B cell (primary cell): ENCODE measurements around the gene DPCD. TPM values are rescaled to one million over a fixed set of nuclear protein-coding genes. Genes with fewer than 3 reads are reported as not detected.

ENCODE experiments used
- ATAC-seq: fragments of 200-7000 bp; cut with Tn5 transposase; one replicate; pipeline ENCODE4 v1.10.0; 2021; ENCODE audit warnings: low read depth, mild to moderate bottlenecking, moderate number of reproducible peaks, moderate library complexity
- CTCF ChIA-PET: fragments of 350-600 bp; sonication (Branson Sonifier 250); formaldehyde crosslinking; loops from one replicate; lab custom pipeline; 2021; ENCODE audit warnings: antibody characterized with exemption, inconsistent platforms; lab: Charles Lee
- POLR2A ChIA-PET: fragments of 350-600 bp; sonication (Branson Sonifier 250); formaldehyde crosslinking; loops from one replicate; lab custom pipeline; 2021; ENCODE audit warnings: antibody characterized with exemption; lab: Charles Lee
- DNase-seq: peaks from one replicate; pipeline ENCODE4 v3.0.0; 2013
- H2AFZ ChIP-seq: 2 replicates; pipeline ENCODE4 v1.6.1; 2012; ENCODE audit warnings: mild to moderate bottlenecking, low read depth, low read length; ENCODE audit not compliant: insufficient read depth, poor library complexity, severe bottlenecking
- H3K27ac ChIP-seq, 2 donors: 1 replicate in 1 of 2; 2 replicates in 1 of 2; pipeline ENCODE4 v1.5.1; 2012 to 2013; ENCODE audit warnings: low read length in 2 of 2, mild to moderate bottlenecking in 2 of 2, moderate library complexity in 1 of 2
- H3K27me3 ChIP-seq, 4 experiments: fragments of 200-600 bp in 1 of 4; sonication (generic) in 1 of 4; replicated peaks in 1 of 4; 1 replicate in 2 of 4; 2 replicates in 2 of 4; pipeline versions ENCODE4 v1.6.1 to v1.7.0; 2013 to 2016; ENCODE audit warnings: low read length in 3 of 4, mild to moderate bottlenecking in 2 of 4, mixed read lengths in 1 of 4, moderate library complexity in 1 of 4; ENCODE audit not compliant: insufficient read depth in 4 of 4, control insufficient read depth in 3 of 4; ENCODE audit errors: control extremely low read depth in 1 of 4
- H3K36me3 ChIP-seq, 2 experiments: replicated peaks in 1 of 2; 1 replicate in 1 of 2; 2 replicates in 1 of 2; pipeline versions ENCODE4 v1.6.1 to v1.7.1; 2013; ENCODE audit warnings: low read length in 1 of 2; ENCODE audit not compliant: insufficient read depth in 2 of 2, control insufficient read depth in 1 of 2; ENCODE audit errors: control extremely low read depth in 1 of 2, extremely low read depth in 1 of 2
- H3K4me1 ChIP-seq, 2 donors: fragments of 200-600 bp in 1 of 2; sonication (generic) in 1 of 2; 1 replicate in 1 of 2; 2 replicates in 1 of 2; pipeline versions ENCODE4 v1.5.1 to v1.6.1; 2013 to 2017; ENCODE audit warnings: low read length in 2 of 2; ENCODE audit not compliant: control insufficient read depth in 2 of 2, insufficient read depth in 2 of 2
- H3K4me2 ChIP-seq: replicated peaks from 2 replicates; pipeline ENCODE3; 2012; ENCODE audit warnings: mild to moderate bottlenecking, low read depth, low read length; ENCODE audit not compliant: poor library complexity, severe bottlenecking
- H3K4me3 ChIP-seq, 5 experiments: fragments of 200-600 bp in 1 of 5; sonication (generic) in 1 of 5; 1 replicate in 3 of 5; 2 replicates in 2 of 5; pipeline versions ENCODE4 v1.5.1 to v1.7.0; 2011 to 2016; ENCODE audit warnings: low read length in 4 of 5, mild to moderate bottlenecking in 4 of 5, low read depth in 2 of 5, control low read depth in 1 of 5, moderate library complexity in 1 of 5; ENCODE audit not compliant: insufficient read depth in 1 of 5; ENCODE audit errors: control extremely low read depth in 1 of 5, extremely low read depth in 1 of 5
- H3K79me2 ChIP-seq: fragments of 200-600 bp; sonication (generic); one replicate; pipeline ENCODE4 v1.6.0; 2016; ENCODE audit warnings: low read length; ENCODE audit not compliant: control insufficient read depth, insufficient read depth
- H3K9ac ChIP-seq: fragments of 200-600 bp; sonication (generic); 2 replicates; pipeline ENCODE4 v1.6.1; 2017; ENCODE audit warnings: mild to moderate bottlenecking, low read length, moderate library complexity
- H3K9me3 ChIP-seq, 3 donors: one replicate each; pipeline versions ENCODE4 v1.6.1 to v1.7.1; 2013; ENCODE audit warnings: low read length in 2 of 3; ENCODE audit not compliant: control insufficient read depth in 2 of 3, insufficient read depth in 1 of 3; ENCODE audit errors: control extremely low read depth in 1 of 3
- H4K20me1 ChIP-seq: 2 replicates; pipeline ENCODE4 v1.6.0; 2012; ENCODE audit warnings: mild to moderate bottlenecking, low read length; ENCODE audit not compliant: insufficient read depth, control insufficient read depth, poor library complexity, severe bottlenecking
- H3K27ac Mint-ChIP-seq: one replicate; pipeline ENCODE4 v1.8.0; 2021; ENCODE audit warnings: mixed read lengths
- H3K27me3 Mint-ChIP-seq: one replicate; pipeline ENCODE4 v1.8.0; 2021; ENCODE audit warnings: mixed read lengths
- H3K4me1 Mint-ChIP-seq: one replicate; pipeline ENCODE4 v1.8.0; 2021; ENCODE audit warnings: mixed read lengths
- H3K4me3 Mint-ChIP-seq: one replicate; pipeline ENCODE4 v1.8.0; 2021; ENCODE audit warnings: mixed read lengths
- H3K9me3 Mint-ChIP-seq: one replicate; pipeline ENCODE4 v1.8.0; 2022; ENCODE audit warnings: mixed read lengths; ENCODE audit not compliant: insufficient read depth
- EZH2 ChIP-seq: IDR thresholded peaks from 2 replicates; pipeline ENCODE4 v1.6.1; 2012; ENCODE audit warnings: borderline replicate concordance, low read depth, mild to moderate bottlenecking, moderate library complexity, low read length; ENCODE audit not compliant: insufficient read depth, poor library complexity, severe bottlenecking
- WGBS: methylation state at CpG from one replicate; pipeline ENCODE4 v1.1.5; 2013; ENCODE audit warnings: missing lambda C conversion rate; ENCODE audit not compliant: insufficient coverage; 5-methylcytosine and 5-hydroxymethylcytosine counted together
- intact Hi-C: fragments of 100-400 bp; cut with micrococcal nuclease; formaldehyde crosslinking; loops from one replicate; pipeline ENCODE4 v1.10.0; 2022
- polyA plus RNA-seq: library from polyadenylated mRNA; depleted of rRNA; stranded (reverse); fragments of >200 nt; gene quantifications from 2 replicates; pipeline ENCODE4 v1.2.3, GENCODE V29; 2012
- total RNA-seq, 2 donors: library from RNA; stranded (reverse); fragments of 120-200 nt in 1 of 2; gene quantifications; 1 replicate in 1 of 2; 2 replicates in 1 of 2; pipeline versions ENCODE4 v1.2.3 to v1.2.4, GENCODE V29; 2013 to 2022
- TF ChIP-seq, protein P1 (sequence below): fragments of 200-600 bp; IDR thresholded peaks from one replicate; pipeline ENCODE4 v1.8.0; 2022; ENCODE audit warnings: antibody characterized with exemption, mild to moderate bottlenecking

Gene DPCD
- total and polyA plus RNA-seq, 2 donors (not counting 1 experiment from before 2014, with no cell fraction given) = 0.88 to 2.2 TPM

DNA sequence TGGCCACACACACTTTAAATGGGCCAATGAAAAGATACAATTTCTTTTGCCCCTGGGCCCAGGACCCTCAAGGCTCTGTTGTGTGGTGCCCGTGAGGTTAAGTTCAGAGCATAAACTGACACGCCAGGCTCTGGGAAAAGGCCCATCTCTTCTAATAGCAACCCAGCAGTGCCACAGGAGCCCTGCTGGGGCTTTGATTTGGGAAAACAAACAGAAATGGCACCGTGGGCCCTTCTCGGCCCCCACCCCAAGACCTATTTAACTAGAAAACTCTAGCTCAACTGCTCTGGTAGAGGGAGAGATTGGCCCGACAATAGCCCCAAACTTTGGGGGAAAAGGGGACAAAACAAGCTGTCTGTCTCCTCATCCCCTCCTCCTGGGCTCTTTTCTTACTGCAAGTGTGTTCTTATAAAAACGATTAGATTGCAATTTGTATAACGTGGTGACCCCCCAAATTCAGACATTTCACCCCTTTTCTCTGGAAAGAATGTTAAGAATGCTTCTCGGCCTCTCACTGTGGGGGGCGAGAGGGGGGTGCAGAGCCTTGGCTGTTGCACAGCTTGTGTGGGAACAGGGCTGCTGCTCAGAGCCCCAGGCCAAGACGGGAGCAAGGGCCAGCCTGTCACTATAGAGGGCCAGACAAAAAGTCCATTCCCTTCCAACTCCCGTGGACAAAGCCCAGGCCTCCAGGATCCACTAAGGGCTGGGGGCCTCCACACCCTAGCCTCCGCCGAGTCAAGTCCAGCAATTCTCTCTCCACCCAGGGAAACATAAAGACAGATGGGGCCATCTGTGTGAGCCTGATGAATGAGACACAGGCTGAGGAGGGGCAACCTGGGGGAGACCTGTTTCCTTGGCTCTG lies 26.8 kb downstream of the DPCD start:
- Histone ChIP-seq H3K9ac (no peak overlapping the region), H3K27me3 (no peaks in the 10 kb centered on the region), H3K4me1 (peaks cover 19 to 23% of the 10 kb centered on the region in 2 donors), H3K27ac (no peak overlapping the region), H2AFZ (no peak overlapping the region), H3K4me3 (no peak overlapping the region), H3K4me2 (no peak overlapping the region), H3K9me3 (no peaks in the 10 kb centered on the region), H4K20me1 (peaks cover 36% of the 10 kb centered on the region), H3K36me3 (peaks cover 0 to 72% of the 10 kb centered on the region in 2 experiments), H3K79me2 (no peaks in the 10 kb centered on the region)
- intact Hi-C loops = no loop called here
- ChIA-PET POLR2A (no interaction called here), CTCF (no interaction called here)
- TF ChIP-seq, protein P1, sequence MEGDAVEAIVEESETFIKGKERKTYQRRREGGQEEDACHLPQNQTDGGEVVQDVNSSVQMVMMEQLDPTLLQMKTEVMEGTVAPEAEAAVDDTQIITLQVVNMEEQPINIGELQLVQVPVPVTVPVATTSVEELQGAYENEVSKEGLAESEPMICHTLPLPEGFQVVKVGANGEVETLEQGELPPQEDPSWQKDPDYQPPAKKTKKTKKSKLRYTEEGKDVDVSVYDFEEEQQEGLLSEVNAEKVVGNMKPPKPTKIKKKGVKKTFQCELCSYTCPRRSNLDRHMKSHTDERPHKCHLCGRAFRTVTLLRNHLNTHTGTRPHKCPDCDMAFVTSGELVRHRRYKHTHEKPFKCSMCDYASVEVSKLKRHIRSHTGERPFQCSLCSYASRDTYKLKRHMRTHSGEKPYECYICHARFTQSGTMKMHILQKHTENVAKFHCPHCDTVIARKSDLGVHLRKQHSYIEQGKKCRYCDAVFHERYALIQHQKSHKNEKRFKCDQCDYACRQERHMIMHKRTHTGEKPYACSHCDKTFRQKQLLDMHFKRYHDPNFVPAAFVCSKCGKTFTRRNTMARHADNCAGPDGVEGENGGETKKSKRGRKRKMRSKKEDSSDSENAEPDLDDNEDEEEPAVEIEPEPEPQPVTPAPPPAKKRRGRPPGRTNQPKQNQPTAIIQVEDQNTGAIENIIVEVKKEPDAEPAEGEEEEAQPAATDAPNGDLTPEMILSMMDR = no peak
- no peak for TF ChIP-seq EZH2
- no peak overlapping the region for H3K4me3 Mint-ChIP-seq
- H3K4me1 Mint-ChIP-seq = peaks cover 20% of the 10 kb centered on the region
- DNase-seq = no peak
- no peaks in the 10 kb centered on the region for H3K27me3 Mint-ChIP-seq
- WGBS = 100% methylated on average over 8 of the region's 13 CpGs
- H3K27ac Mint-ChIP-seq = no peak overlapping the region
- H3K9me3 Mint-ChIP-seq = no peaks in the 10 kb centered on the region
- no peak for ATAC-seq

DNA sequence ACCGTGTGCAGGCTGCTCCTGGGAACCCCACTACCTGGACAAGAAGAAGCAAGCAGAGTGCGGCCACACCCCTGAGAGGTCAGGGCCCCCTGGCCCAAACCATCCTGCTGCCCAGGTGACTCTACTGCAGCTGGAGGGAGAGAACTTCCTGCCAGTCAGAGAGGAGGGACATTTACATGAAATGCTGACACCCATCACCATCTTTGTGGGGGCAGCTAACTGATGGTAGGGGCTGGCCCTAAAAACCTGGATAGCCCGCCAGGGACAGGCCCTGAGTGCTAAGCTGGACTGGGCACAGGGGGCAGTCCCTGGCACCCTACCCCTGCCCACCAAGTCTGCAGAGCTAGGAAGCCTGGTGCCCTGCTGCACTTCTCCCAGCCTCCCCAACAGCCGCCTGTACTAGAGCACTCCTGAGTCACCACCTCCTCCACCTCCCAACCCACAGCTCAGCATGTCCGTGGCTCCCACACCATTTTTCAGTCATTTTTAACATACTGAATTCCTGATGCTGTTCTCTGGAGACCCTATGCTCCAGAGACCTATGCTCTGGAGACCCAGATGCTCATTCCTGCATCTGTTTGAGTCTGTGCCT lies 27.5 kb downstream of the DPCD start:
- Histone ChIP-seq H3K4me2 (no peak overlapping the region), H3K9ac (no peak overlapping the region), H2AFZ (no peak overlapping the region), H3K9me3 (no peaks in the 10 kb centered on the region), H3K4me3 (no peak overlapping the region), H3K79me2 (no peaks in the 10 kb centered on the region), H3K4me1 (peaks cover 19 to 23% of the 10 kb centered on the region in 2 donors), H3K36me3 (peaks cover 0 to 74% of the 10 kb centered on the region in 2 experiments), H3K27ac (no peak overlapping the region), H3K27me3 (no peaks in the 10 kb centered on the region), H4K20me1 (peaks cover 36% of the 10 kb centered on the region)
- ATAC-seq = no peak
- ChIA-PET POLR2A (no interaction called here), CTCF (interaction anchor here (0.7 kb wide), 1 partner anchor 11 kb away, joined by 3 read pairs; no protein-coding TSS in a partner anchor)
- Mint-ChIP-seq H3K27ac (no peak overlapping the region), H3K27me3 (no peaks in the 10 kb centered on the region), H3K4me1 (peaks cover 20% of the 10 kb centered on the region), H3K9me3 (no peaks in the 10 kb centered on the region), H3K4me3 (no peak overlapping the region)
- TF ChIP-seq, protein P1 = no peak
- no peak for TF ChIP-seq EZH2
- WGBS = 98% methylated on average over 5 of the region's 5 CpGs
- intact Hi-C loops = no loop called here
- DNase-seq = no peak
